Measurements from ENCODE around the gene KRT71.

DNA sequence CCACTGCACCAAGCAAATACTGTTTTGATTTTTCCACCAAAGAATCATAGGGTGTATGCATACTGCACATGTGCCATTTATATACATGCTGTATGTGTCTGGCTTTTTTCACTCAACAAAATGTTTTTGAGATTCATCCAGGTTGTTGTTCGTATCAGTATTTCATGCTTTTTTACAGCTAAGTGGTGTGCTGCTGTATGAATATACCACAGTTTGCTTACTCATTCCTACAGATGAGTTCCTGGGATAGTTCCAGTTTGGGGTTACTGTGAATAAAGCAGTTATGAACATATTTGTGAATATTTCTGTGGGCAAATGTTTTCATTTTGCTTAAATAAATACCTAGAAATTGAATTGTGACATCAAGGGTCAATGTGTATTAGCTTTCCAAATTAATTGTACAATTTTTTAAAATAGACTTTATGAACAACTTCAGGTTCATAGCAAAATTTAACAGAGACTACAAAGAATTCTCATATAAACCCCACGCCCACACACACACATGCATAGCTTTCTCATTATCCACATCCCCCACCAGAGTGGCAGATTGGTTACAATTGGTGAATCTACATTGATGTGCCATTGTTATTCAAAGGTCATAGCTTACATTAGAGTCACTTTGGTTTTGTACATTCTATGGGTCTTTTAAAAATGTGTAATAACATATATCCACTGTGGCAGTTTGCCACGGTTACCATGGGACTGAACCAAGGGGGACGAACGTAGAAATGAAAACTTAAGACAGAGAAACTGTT is 53.0 kb downstream of the KRT71 start:
- TF ChIP-seq POLR2AphosphoS5 (IDR thresholded peaks at IDR 0.05) (no peak), MXI1 (conservative IDR thresholded peaks at IDR 0.05; ENCODE audit: poor library complexity, severe bottlenecking) (no peak), RAD21 (conservative IDR thresholded peaks at IDR 0.05) (no peak), EP300 (conservative IDR thresholded peaks at IDR 0.05; ENCODE audit: poor library complexity, severe bottlenecking) (no peak), EZH2 (IDR thresholded peaks at IDR 0.05; ENCODE audit: borderline replicate concordance, insufficient read depth, low read length, poor library complexity, severe bottlenecking) (no peak), TAF1 (IDR thresholded peaks at IDR 0.05; ENCODE audit: low read depth) (no peak), SMC3 (conservative IDR thresholded peaks at IDR 0.05; ENCODE audit: poor library complexity) (no peak)
- TF ChIP-seq, protein P1, sequence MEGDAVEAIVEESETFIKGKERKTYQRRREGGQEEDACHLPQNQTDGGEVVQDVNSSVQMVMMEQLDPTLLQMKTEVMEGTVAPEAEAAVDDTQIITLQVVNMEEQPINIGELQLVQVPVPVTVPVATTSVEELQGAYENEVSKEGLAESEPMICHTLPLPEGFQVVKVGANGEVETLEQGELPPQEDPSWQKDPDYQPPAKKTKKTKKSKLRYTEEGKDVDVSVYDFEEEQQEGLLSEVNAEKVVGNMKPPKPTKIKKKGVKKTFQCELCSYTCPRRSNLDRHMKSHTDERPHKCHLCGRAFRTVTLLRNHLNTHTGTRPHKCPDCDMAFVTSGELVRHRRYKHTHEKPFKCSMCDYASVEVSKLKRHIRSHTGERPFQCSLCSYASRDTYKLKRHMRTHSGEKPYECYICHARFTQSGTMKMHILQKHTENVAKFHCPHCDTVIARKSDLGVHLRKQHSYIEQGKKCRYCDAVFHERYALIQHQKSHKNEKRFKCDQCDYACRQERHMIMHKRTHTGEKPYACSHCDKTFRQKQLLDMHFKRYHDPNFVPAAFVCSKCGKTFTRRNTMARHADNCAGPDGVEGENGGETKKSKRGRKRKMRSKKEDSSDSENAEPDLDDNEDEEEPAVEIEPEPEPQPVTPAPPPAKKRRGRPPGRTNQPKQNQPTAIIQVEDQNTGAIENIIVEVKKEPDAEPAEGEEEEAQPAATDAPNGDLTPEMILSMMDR (IDR thresholded peaks at IDR 0.05; ENCODE audit: poor library complexity, severe bottlenecking) = no peak
- TF ChIP-seq, protein P2, sequence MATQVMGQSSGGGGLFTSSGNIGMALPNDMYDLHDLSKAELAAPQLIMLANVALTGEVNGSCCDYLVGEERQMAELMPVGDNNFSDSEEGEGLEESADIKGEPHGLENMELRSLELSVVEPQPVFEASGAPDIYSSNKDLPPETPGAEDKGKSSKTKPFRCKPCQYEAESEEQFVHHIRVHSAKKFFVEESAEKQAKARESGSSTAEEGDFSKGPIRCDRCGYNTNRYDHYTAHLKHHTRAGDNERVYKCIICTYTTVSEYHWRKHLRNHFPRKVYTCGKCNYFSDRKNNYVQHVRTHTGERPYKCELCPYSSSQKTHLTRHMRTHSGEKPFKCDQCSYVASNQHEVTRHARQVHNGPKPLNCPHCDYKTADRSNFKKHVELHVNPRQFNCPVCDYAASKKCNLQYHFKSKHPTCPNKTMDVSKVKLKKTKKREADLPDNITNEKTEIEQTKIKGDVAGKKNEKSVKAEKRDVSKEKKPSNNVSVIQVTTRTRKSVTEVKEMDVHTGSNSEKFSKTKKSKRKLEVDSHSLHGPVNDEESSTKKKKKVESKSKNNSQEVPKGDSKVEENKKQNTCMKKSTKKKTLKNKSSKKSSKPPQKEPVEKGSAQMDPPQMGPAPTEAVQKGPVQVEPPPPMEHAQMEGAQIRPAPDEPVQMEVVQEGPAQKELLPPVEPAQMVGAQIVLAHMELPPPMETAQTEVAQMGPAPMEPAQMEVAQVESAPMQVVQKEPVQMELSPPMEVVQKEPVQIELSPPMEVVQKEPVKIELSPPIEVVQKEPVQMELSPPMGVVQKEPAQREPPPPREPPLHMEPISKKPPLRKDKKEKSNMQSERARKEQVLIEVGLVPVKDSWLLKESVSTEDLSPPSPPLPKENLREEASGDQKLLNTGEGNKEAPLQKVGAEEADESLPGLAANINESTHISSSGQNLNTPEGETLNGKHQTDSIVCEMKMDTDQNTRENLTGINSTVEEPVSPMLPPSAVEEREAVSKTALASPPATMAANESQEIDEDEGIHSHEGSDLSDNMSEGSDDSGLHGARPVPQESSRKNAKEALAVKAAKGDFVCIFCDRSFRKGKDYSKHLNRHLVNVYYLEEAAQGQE (IDR thresholded peaks at IDR 0.05; ENCODE audit: borderline replicate concordance) = no peak
